GM18861 (cell line): ENCODE data around the gene KIAA1671.

ENCODE experiments used
- ATAC-seq: cut with Tn5 transposase; IDR thresholded peaks from one replicate; pipeline ENCODE4 v1.9.1; 2021; ENCODE audit not compliant: unreplicated experiment

Gene KIAA1671

DNA sequence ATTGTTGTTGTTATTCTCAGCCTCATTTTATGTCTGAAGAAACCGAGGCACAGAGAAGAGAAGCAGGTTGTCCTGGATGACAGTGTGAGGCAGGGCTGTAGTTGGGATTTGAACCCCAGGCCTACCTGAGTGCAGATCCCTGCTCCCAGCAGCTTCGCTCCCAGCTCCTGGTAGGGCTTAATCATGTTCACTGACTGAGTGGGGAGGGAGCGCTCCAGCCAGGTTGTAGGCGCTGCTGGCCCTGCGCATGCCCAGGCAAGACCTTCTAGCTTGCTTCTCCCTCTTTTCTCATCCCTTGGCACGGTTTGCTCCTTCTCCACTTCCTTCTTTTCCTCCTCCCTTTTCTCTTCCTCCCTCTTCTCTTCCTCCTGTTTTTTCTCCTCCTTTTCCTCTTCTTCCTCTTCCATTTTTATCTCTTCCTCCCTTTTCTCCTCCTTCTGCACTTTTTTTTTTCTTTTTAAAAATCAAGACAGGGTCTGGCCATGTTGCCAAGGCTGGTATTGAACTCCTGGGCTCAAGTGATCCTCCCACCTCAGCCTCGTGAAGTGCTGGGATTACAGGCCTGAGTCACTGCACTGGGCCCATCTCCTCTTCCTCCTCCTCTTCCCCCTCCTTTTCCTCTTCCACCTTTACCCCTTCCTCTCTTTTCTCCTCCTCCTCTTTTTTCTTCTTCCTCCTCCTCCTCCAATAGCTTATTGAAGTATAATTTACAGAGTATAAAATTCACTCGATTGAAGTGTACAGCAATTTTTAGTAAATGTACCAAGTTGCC, 109.3 kb downstream of the KIAA1671 start:
- ATAC-seq = no peak

DNA sequence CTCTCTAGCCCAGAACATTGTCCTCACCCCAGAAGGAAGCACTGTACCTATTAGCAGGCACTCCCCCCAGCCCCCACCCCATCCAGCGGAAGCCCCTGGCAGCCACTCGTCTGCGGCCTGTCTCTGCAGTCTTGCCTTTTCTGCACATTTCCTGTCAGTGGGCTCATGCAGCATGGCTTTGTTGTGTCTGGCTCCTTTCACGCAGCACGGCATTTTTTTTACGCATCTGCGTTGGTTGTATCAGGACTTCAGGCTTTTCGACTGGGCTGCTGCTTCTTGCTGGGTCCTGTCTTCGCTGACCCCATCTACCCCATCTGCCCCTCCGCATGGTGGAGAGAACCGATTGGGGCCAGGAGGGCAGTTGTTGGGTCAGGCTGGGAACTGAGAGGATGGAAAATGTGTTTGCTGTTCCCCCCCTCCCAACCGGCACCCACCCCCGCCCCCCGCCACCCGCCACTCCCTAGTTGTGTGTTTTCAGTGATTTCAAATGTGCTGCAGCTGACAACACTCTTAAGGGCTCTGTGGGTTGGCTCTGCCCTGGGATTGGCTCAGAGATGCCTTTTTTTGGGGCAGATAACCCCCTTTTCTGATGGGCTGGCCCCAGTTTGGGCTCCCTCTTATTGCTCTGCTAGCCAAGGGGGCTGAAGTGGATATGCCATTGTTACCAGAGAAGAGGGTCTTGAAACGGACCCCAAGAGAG, 110.0 kb downstream of the KIAA1671 start:
- ATAC-seq = no peak

DNA sequence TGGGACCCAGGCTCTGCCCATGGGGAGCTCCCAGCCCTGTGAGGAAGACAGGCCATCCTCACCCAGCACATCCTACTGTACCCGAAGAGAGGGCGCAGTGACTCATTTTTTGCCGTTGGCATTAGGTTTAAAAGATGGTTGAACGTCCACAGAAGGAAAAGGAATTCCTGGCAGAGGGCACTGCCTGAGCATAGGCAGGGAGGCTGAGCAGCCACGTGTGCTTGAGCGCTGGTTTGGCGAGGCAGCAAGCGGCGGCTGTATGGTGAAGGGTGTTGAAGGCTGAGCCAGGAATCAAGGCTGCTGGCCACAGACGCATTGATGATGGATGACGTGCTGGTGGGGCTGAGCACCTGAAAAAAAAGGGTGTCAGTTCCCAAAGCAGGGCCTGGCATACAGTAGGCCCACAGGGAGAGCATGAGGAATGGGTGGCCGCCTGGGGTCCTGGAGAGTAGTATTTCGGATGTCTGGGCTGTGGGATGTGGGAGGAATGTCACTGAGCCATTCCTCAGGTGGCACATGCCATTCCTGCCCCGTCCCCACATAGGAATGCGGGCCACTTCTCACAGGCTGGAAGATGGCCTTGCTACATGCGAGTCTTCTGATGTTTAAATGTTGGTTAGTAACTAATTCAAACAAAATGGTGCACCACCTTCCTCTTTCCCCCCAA, 112.5 kb downstream of the KIAA1671 start:
- ATAC-seq = no peak

DNA sequence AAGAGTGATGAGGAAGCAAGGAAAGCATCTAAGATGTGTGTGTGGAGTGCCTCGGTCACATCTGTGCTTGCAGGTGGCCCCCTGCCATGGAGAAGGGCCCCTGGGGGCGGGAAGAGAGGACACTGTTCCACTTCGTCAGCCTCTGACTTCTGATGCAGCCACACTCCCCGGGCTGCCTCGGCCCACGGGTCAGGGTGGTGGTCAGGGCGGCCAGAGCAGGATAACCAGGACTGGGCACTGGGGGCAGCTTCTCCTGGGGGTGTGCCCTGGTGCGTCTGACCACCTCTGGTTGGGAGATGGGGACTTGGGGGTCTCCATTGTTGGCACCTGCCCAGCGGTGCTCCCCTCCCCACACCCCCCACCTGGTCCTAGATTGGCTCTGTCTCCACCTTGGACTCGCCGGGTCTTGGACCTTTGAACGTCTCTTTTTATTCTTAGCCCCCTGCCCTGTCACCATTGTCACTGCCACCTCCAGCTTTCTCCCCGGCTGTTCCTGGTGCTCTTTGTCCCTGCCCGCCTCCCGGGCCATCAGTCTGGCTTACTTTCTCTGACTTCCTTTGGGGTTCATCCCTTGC, 114.4 kb downstream of the KIAA1671 start:
- no peak for ATAC-seq

DNA sequence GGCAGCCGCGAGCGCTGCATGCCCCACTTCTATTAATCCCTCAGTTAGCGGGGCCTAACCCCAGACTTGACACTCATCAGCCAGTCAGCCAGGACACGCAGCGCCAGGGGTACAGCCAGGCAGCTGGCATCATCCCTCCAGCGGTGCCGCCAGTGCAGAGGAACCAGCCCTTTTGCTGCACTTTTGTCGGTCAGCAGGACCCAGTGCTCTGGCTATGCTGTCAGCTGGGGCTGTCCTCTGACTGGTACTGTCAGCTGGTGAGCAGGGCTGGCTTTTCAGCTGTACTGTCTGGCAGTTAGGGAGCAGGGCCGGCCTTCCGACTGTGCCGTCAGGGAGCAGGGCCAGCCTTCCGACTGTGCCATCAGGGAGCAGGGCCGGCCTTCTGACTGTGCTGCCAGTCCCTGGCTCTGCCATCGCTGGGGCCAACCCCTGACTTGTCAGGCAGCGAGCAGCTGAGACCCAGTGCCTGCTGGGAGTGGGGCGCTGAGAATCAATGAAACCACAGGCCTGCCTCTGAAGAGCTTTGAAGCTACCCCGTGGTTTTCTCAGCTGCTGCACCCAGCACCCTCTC, 115.4 kb downstream of the KIAA1671 start:
- ATAC-seq = no peak

DNA sequence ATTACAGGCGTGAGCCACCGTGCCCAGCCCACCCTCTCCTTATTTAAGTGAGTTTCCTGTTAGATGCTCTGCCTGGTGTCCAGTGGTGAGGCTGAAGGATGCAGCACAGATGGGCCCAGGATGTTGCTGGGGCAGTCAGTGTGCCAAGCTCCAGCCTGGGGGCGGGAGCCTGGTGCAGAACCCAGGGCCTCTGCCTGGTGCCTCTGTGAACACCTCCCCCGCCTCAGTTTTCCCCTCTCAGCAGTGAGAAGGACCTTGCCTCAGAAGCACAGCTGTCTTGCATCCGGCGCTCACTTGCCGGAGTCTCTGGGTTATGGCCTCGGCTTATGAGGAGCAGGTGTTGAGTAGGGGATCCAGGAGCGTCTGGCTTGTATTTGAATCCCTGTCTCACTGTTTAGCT, 116.2 kb downstream of the KIAA1671 start:
- no peak for ATAC-seq

DNA sequence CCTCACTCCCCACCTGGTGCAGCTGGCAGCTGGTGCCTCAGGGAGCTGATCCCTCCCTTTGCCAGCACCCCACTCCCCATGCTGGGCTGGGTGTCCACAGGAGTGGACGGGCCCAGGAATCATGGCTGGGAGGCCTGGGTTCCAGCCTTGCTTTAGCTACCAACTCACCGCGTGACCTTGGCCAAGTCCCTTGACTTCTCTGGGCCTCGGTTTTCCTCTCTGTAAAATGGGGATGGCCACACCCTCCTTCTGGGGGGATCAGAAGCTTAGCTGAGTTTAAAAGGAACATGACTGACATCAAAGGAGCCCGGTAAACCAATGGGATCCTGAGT, 116.9 kb downstream of the KIAA1671 start:
- no peak for ATAC-seq

DNA sequence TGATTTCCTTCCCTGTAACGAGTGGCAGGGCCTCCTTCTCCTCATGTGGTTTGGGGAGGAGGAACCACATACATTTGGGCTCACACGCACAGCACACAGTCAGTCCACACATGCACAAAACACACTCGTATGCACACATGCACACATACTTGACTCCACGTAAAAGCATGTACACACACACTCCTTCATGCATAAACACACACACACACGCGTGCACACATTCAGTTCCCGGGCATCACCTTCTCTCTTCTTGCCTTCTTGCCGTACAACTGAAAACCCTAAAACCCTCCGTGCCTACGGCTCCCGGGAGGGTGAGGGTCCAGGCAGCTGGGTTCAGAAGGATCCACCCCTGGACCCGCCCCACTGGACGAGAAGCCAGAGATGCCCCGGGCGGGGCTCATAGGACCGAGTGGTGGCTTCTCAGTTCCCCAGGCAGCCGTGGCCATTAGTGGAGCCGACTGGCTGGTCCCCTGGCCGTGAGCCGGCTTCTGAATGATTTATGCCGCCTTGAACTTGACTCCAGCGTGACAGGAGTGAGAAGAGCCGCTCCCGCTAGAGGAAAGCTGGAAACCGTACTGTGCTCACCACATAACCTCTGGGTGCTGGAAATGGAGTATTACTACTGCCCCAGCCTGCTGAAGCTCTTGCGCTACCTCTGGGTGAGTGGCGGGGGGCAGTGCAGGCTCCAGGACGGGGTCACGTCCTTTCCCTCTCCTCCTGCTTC, 117.4 kb downstream of the KIAA1671 start:
- ATAC-seq = no peak

DNA sequence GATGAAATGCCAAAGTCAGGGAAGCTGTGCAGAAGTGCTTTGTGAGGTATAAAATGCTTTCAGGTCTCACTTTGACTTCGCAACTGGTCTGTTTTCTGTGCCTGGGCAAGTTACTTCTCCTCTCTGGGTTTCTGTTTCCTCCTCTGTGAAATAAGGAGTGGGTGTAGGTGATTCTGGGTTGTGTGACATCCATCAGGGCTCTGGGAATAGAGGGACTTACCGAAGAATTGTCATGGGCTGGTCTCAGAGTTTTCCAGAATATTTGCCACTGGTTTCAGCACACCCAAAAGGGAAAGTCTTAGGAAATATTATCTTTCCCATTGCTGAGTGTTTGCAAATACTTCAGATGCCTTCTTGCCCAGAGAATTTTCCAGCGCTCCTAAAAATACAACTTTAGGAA, 118.4 kb downstream of the KIAA1671 start:
- ATAC-seq = no peak

DNA sequence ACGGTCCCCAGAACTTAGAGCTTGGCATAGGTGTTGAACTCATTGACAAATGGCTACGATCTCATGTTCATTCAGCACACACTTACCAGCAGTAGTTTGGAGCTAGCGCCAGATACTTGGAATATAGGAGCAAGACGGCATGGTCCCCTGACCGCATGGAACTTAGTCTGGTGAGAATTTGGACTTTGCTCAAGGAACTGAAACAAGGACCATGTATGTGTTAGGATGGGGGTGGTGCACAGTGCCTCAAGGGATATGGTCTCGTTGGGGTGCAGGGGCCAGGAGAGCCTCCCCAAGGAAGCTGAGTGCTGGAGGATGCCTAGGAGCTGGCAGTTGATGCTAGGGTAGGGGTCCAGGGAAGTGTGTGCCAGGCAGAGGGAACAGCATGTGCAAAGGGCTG, 119.2 kb downstream of the KIAA1671 start:
- ATAC-seq = no peak

DNA sequence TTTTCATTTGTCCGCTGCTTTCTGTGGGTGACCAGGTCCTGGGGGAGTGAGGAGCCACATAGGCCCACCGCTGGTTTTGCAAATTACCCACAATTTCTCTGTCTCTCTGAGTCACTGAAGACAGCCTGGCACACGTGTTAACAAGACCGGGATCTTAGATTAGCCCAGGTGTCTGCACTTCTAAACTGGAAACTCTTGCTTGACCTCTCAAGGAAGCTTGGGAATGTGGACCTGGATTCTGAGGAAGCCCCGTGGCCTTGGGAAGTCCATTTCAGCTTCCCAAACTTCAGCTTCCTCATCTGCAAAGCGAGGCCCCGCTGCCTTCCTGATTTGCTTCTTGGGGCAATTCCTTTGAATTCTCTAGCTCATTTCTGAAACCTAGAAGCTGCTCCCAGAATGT, 119.9 kb downstream of the KIAA1671 start:
- no peak for ATAC-seq

DNA sequence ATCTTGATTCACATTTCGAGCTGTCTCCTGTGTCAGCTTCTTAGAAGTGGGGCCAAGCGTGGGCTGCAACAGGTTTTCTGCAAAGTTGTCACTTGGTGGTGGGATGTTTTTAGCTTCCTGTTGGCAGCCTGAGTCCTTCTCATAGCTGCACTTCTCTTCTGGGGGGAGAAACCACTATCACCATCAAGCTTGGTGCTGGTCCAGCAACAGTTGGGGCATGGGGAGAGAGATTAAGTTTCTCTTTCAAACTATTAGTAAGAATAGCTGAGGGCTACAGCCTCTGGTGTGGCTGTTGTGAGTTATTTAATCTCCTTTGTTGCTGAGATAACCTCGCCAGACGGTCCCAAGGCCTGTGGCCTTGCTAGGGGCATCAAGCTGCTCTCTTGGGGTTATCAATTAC, 123.8 kb downstream of the KIAA1671 start:
- no peak for ATAC-seq

DNA sequence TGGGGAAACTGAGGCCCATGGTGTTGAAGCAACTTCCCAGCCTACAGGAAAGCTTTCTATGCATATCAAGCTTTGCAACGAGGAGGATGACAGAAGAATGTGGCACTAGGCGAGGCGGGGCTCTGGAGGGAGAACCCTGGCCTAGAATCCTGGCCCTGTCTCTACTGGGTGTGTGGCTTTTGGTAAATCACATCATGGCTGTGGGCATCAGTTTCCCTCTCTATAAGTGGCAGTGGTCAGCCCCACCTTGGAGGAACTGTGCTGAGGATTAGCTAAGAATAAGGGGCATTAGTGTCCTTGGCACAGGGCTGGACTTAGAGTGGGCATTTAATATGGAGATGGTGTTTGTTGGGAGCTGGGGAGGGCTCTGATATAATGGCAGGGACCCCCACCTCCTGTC, 124.5 kb downstream of the KIAA1671 start:
- ATAC-seq = no peak

DNA sequence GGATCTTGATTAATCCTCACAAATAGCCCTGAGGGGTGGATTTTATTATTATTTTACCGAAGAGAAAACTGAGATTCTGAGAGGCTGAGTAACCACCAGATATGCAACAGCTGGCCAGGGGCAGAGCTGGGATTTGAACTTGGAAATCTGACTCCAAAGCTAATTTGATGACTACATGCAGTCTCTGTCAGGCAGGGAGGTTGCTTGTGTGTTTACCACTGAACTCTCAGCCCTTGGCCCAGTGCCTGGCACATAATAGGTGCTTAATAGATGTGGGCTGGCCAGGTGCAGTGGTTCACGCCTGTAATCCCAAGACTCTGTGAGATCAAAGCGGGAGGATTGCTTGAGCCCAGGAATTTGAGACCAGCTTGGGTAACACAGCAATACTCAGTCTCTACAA, 125.4 kb downstream of the KIAA1671 start:
- no peak for ATAC-seq

DNA sequence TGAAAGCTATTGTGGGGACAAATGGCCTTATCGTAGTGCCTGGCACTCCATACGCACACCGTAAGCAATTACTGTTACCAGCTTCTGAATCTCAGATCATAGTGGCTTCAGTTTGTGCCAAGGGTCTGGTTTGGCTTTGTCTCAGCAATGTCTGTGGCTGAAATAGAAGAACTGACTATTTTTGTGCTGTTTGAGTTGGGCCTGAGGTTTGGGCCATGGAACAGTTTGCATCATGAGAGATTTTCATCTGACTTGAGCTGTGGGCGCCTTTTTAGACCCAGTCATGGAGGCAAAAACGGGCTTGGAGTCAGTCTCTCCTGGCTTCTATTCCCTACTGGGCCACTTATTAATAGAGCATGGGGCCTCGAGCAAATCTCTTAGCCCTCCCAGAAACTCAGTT, 126.1 kb downstream of the KIAA1671 start:
- no peak for ATAC-seq

DNA sequence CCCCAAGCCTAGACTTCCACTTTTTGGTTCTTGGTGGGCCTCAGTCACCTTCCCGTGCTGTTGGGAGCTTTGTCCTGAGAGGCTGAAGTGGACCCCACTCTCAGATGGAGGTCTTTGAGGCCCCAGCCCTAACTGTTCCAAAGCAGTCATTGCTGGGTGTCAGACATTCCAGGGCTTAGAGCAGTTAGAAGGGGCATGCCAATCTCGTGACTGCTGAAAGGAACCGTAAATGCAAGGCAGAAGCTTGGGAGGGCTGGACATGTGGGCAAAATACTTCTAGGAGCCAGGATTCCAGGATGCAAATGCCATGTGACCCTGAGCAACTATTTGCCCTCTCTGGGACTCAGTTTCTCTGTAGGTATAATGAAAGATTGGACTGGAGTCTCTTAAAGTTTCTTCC, 128.3 kb downstream of the KIAA1671 start:
- no peak for ATAC-seq

DNA sequence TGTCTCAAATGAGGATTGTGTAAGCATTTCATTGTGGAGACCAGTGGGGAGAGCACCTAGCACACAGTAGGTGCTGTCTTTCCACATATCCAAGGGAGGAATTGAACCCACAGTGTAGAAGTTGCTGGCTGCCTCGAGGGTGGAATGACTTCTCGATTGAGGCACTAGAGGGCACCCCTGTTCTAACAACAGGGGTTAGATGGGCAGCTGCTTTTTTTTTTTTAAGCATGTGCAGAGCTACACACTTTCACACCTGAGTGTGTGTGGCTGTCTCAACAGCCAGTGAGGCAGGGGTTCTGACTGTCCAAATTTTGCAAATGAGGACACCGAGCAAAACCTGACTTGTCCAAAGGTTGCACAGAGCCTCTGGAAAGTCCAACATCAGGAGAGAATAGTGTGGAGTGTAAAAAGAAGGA, 128.9 kb downstream of the KIAA1671 start:
- no peak for ATAC-seq

DNA sequence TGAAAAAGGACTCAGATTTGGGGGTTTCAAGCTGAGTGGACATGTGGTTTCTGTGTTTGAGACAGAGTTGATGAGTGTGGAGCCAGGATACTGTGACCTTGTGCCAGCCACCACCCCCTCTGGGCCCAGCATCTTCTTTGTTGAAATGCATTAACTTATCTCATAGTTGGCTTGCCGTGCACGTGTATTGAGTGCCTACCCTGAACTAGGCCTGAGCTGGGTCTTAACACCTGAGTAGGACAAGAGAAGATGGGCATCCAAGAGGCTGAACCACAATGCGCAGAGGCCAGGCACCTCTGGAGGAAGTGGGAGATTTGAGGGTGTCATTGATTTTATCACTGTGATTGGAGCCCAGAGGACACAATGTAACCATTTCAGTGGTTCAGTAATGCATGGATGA, 129.6 kb downstream of the KIAA1671 start:
- no peak for ATAC-seq

DNA sequence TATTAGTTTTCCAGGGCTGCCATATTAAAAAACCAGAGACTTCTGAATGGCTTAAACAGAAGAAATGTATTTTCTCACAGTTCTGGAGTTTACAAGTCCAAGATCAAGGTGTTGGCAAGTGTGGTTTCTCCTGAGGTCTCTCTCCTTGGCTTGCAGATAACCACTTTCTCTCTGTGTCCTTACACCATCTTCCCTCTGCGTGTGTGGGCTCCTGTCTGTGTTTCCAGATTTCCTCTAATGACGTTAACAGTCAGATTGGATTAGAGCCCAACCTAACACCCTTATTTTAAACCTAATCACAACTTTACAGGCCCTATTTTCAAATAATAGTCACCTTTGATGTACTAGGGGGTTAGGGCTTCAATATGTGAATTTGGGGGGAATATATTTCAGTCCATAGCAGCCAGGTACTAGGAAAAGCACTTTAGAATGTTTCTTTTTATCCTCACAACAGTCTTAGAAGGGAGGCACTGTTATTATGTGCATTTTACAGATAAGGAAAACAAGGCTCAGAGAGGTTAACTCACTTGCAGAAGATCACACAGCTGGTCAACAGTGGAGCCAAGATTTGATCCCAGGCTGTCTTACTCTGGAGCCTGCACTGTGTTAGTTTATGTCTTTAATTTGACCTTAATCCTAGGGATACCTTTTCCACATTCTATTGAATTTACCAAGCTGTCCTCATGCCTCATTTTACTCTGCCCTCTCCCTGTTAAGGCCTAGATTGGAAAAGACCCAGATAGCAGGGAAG, 130.7 kb downstream of the KIAA1671 start:
- no peak for ATAC-seq

DNA sequence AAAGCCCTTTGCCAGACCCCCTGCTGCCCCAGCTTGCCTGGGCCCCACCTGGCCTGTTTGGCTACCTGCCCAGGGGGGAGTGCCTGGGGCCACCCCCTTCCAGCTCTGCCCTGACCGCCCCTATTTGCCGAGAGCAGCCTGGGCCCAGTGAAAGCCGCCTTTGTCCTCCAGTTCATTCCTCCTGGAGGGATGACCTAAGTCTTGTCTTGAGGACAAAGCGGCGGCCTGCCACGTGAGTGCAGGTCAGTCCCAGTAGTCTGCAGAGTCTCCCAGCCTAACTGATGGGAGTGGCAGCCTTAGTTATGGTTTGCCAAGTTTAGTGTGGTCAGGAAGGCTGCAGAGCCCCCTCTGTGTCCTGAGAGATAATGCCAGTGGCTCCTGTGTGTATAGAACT, 131.3 kb downstream of the KIAA1671 start:
- no peak for ATAC-seq
